GM18517 (cell line): ENCODE measurements around the gene FCF1.
"Not testable (repeated sequence)": the region's sequence is repeated elsewhere in the genome, so short reads cannot be mapped to it uniquely, and the experiment has no call there.

Experiments
- ATAC-seq: cut with Tn5 transposase; IDR thresholded peaks from one replicate; pipeline ENCODE4 v1.9.1; 2021; ENCODE audit warnings: mild to moderate bottlenecking, moderate library complexity; ENCODE audit not compliant: unreplicated experiment

FCF1 gene

GRCh38 chr14:74698465-74698864 lies 14.5 kb upstream of the FCF1 start:
- ATAC-seq, result no peak

GRCh38 chr14:74702293-74702692 lies 10.7 kb upstream of the FCF1 start:
- no peak for ATAC-seq

GRCh38 chr14:74703043-74703442 lies 9.9 kb upstream of the FCF1 start:
- no peak for ATAC-seq

DNA sequence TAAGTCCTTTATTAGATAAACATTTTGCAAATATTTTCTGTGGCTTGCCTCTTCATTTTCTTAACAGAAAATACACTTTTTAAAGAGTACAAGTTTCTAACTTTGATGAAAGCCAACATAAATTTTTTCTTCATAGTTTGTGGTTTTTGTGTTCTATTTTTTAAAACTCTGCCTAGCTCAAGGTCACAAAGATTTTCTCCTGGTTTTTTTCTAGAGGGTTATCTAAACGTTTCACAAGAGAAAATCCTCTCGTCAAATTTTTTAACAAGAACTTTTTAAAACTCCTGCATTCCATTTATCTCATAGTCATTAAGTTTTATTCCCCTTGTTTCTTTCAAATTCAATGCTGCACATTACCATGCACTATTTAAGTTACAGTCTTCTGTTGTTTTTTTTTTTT lies 8.3 kb upstream of the FCF1 start:
- ATAC-seq, result no peak

GRCh38 chr14:74705613-74706500 lies 7.1 kb upstream of the FCF1 start:
- no peak for ATAC-seq

DNA sequence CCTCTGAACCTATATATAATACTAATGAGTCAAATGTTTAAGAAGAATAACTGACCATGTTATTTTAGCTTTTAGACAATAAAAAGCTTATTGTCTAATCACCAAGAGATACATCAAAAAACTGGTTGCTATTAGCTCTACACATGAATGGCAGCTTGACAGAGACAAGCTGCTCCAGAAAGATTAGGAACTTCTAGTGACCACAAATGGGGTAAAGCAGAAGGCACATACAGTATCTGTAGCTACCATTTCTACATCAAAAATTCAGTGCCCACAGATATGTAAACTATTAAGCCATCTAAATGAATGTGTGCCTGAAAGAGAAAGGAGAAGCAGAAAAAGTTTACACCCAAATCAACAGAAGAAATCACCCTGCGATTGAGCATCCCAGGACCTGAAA lies 2.5 kb upstream of the FCF1 start:
- no peak for ATAC-seq

DNA sequence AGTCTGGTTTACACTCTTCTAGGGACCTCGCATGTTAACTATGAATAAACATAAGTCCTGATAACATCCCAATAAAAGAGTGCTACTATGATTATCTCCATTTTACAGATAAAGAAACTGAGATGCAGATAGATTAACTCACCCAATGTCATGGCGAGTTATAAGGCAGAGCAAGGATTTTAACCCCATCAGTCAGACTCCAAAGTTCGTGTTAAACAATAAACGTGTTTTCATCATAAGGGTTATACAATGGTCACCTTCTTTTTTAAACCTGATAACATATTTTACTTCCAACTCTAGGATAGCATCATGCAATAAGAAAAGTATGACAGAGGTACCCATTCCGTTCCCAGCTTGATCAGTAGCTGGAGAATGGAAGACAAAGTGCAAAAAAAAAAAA lies 1.3 kb upstream of the FCF1 start:
- ATAC-seq, result no peak

- no peak for ATAC-seq
Measured at GRCh38 chr14:74713395-74713735, 421 bp downstream of the FCF1 start.

DNA sequence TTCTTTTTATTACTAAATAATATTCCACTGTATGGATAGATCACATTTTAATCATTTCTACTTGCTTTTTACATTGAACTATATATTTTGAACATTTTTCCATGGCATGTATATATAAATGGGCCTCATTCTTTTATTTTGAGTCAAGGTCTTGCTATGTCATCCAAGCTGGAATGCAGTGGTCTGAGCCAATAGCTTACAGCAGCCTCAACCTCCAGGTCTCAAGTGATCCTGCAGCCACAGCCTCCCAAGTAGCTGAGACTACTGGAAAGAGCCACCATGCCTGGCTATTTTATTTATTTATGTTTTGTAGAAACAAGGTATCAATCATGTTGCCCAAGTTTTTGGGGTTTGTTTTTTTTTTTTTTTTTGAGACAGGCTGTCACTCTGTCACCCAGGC lies 7.6 kb downstream of the FCF1 start:
- no peak for ATAC-seq

DNA sequence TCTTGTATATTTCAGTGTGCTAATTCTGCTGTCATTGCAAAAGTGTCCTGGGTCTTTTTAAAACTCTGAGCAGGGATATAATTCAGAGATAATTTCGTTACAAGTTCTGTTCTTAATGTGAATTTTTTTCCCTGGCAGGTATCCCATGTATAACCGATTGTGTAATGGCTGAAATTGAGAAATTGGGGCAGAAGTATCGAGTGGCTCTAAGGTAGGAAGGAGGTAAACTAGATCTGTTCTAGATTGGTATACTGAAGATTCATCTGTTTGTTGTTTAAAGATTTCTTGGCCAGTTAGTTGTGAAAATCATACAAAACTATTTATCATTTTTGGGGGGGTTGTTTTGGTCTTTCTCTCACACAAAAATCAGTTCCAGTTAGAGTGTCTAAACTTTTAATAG lies 10.2 kb downstream of the FCF1 start:
- ATAC-seq, result no peak

DNA sequence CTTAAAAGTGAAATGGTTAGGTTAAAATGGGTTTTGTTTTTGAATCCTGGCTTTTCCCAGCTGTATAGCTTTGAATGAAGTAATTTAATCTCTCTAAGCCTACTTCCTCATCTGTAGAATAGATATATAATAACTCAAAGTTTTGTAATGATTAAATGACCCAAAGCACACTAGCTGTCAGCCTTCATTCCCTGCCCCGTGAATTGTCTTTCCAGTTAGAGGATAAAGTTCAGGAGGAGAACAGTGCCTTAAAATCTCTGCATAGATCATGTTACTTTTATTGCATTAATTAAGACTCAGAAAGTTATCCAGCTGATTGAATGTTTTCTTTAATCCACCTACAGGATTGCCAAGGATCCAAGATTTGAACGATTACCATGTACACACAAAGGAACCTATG lies 19.4 kb downstream of the FCF1 start:
- no peak for ATAC-seq

DNA sequence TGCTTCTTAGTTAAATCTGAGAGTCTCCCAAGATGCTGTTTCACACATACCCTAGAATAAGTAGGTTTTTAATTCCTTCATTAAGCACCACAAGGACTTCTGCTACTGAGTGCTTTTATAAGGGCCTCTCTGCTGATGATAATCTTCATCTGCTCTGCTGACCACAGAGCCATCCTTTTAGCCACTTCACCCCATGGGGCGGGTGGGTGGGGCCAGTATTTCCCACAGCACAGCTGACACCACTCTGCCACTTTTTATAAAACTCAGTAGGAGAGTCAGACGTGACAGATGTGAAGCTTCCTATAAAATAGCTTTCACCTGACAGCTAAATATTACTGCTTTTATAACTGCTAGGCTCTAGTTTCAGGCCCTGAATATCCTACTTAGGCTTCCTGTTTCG lies 20.3 kb downstream of the FCF1 start:
- no peak for ATAC-seq

GRCh38 chr14:74735125-74735524 lies 22.2 kb downstream of the FCF1 start:
- no peak for ATAC-seq

DNA sequence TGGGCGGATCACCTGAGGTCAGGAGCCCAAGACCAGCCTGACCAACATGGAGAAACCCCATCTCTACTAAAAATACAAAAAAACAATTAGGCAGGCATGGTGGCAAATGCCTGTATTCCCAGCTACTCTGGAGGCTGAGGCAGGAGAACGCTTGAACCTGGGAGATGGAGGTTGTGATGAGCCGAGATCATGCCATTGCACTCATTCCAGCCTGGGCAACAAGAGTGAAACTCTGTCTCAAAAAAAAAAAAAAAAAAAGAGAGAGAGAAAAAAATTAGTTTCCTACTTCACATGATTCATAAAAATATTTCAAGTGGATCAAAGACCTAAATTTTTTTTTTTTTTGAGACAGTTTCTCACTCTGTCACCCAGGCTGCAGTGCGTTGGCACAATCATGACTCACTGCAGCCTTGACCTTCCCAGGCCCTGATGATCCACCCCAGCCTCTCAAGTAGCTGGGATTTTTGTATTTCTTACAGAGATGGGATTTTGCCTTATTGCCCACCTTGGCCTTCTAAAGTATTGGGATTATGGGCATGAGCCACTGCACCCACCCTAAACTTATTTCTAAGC lies 24.9 kb downstream of the FCF1 start:
- no peak for ATAC-seq

- ATAC-seq, result no peak
Measured at GRCh38 chr14:74739293-74740030, 26.5 kb downstream of the FCF1 start.

GRCh38 chr14:74747237-74747636 lies 34.3 kb downstream of the FCF1 start:
- ATAC-seq, result no peak

DNA sequence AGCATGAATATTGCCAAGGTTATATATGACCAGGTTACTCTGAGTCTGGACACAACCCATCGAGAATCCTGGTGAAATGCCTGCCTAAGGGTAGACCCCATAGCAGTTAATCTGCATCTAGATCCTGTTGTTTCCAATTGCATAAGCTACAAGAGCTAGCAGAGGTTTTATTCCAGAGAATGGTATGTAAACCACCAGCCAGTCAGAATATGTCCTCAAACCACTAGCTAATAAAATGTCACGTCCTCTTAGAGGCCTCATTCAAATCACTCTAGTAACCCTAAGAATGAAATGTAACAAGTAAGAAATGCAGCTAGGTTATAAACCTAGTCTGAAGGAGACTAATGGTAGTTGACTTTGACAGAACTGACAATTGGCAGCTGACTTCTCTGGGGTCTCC lies 41.2 kb downstream of the FCF1 start:
- ATAC-seq, result no peak

DNA sequence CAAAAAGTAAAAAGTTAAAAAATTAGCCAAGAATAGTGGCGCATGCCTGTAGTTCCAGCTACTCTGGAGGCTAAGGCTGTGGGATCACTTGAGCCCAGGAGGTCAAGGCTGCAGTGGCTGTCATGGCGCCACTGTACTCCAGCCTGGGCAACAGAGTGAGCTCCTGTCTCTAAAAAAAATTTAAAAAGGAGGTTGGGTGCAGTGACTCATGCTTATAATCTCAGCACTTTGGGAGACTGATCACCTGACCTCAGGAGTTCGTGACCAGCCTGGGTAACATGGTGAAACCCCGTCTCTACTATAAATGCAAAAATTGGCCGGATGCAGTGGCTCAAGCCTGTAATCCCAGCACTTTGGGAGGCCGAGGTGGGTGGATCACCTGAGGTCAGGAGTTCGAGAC lies 42.0 kb downstream of the FCF1 start:
- no peak for ATAC-seq

GRCh38 chr14:74756326-74756725 lies 43.4 kb downstream of the FCF1 start:
- ATAC-seq, result no peak

DNA sequence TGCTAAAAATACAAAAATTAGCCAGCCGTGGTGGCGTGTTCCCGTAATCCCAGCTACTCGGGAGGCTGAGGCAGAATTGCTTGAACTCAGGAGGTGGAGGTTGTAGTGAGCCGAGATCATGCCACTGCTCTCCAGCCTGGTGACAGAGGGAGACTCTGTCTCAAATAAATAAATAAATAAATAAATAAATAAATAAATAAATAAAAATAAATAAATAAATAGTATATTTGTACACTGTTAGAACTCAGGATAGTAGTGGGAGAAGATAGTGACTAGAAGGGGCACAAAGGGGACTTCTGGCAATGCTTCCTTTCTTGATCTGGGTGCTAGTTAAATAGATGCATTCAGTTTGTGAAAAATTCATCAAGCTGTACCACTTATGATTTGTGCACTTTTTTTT lies 45.6 kb downstream of the FCF1 start:
- ATAC-seq, result not testable (repeated sequence)

GRCh38 chr14:74762917-74763802 lies 50.2 kb downstream of the FCF1 start, which contains the start of gene YLPM1:
Gene YLPM1, plus strand, starts transcription at chr14:74763316. Its CDS starts 174 bp downstream, at chr14:74763490.
- peak; percentile 96 for ATAC-seq
